22Rv1 (cell line): ENCODE measurements around the gene MIX23.

Experiments used
- CTCF ChIP-seq: fragments of 450-650 bp; IDR thresholded peaks from 2 replicates; pipeline ENCODE4 v1.5.1; 2017; ENCODE audit warnings: mild to moderate bottlenecking
- ZFX ChIP-seq: fragments of 450-650 bp; IDR thresholded peaks from 2 replicates; pipeline ENCODE4 v1.6.1; 2017; ENCODE audit warnings: antibody characterized with exemption, borderline replicate concordance

- TF ChIP-seq CTCF (no peak), ZFX (no peak)
Observed at GRCh38 chr3:122322095-122323075, 60.6 kb downstream of the MIX23 start.
